Measurements from ENCODE around the gene CDC42EP3.

CDC42EP3 gene

GRCh38 chr2:37614061-37614738 is 57.2 kb downstream of the CDC42EP3 start:
- no peak for DNase-seq

GRCh38 chr2:37612382-37612781 is 59.1 kb downstream of the CDC42EP3 start:
- no peak for DNase-seq

GRCh38 chr2:37610638-37611289 is 60.7 kb downstream of the CDC42EP3 start:
- DNase-seq, result no peak

- DNase-seq, result no peak
These were observed 61.7 kb downstream of the CDC42EP3 start for GRCh38 chr2:37609782-37610181.

- no peak for DNase-seq
These were observed 66.7 kb downstream of the CDC42EP3 start for GRCh38 chr2:37604716-37605115.

GRCh38 chr2:37602702-37603101 is 68.7 kb downstream of the CDC42EP3 start:
- DNase-seq, result no peak

GRCh38 chr2:37602040-37602439 is 69.4 kb downstream of the CDC42EP3 start:
- DNase-seq, result no peak

- no peak for DNase-seq
These were observed 69.9 kb downstream of the CDC42EP3 start for GRCh38 chr2:37601569-37601968.

GRCh38 chr2:37600735-37601134 is 70.7 kb downstream of the CDC42EP3 start:
- DNase-seq, result no peak

- peak; percentile 86 for DNase-seq
These were observed 71.5 kb downstream of the CDC42EP3 start for GRCh38 chr2:37599688-37600525.

GRCh38 chr2:37593694-37594093 is 77.7 kb downstream of the CDC42EP3 start:
- DNase-seq, result no peak

GRCh38 chr2:37593024-37593423 is 78.4 kb downstream of the CDC42EP3 start:
- DNase-seq, result no peak
